GM12878 (cell line): ENCODE measurements around the gene CACNB3. TPM values are rescaled to one million over a fixed set of nuclear protein-coding genes. Genes with fewer than 3 reads are reported as not detected.

Experiments used
- ATAC-seq: fragments of 200-7000 bp; cut with Tn5 transposase; 3 replicates; pipeline ENCODE4 v1.9.1; 2020; ENCODE audit warnings: mild to moderate bottlenecking, moderate library complexity
- BruUV-seq: library from RNA; stranded (reverse); fragments of 400-500 nt; replicated peaks from 2 replicates; lab custom pipeline; 2021; lab: Mats Ljungman, UMichigan
- CTCF ChIA-PET: fragments of 300-600 bp; sonication (Branson Sonifier 250); formaldehyde crosslinking; extraction: SDS; loops from one replicate; lab custom pipeline; 2021; ENCODE audit warnings: inconsistent platforms; lab: Yijun Ruan, JAX
- POLR2A ChIA-PET: fragments of 350-600 bp; formaldehyde crosslinking; extraction: SDS; loops from one replicate; lab custom pipeline; 2021; ENCODE audit warnings: inconsistent platforms; lab: Charles Lee
- RAD21 ChIA-PET: fragments of 300-600 bp; sonication (Branson Sonifier 250); formaldehyde crosslinking; loops from one replicate; lab custom pipeline; 2023; ENCODE audit warnings: antibody characterized with exemption; ENCODE audit not compliant: unreplicated experiment; lab: Charles Lee
- SMC1A ChIA-PET: fragments of 300-600 bp; sonication (Branson Sonifier 250); formaldehyde crosslinking; loops from one replicate; lab custom pipeline; 2023; ENCODE audit not compliant: unreplicated experiment, uncharacterized antibody; lab: Charles Lee
- DNase-seq: peaks from one replicate; pipeline ENCODE4 v3.0.0-alpha.2; 2011; ENCODE audit warnings: low read depth, low spot score
- FAIRE-seq: peaks from 3 replicates; lab custom pipeline; 2011; peaks lifted over from hg19 to GRCh38; lab: Jason Lieb, UNC
- H2AFZ ChIP-seq: 2 replicates; pipeline ENCODE4 v1.6.0; 2011; ENCODE audit warnings: low read depth, low read length, control low read depth; ENCODE audit not compliant: control insufficient read depth
- H3K27ac ChIP-seq: 2 replicates; pipeline ENCODE4 v1.5.1; 2011; ENCODE audit warnings: control low read depth; ENCODE audit not compliant: control insufficient read depth, insufficient read depth
- H3K27me3 ChIP-seq, 2 experiments: replicated peaks in 1 of 2; 2 replicates each; pipeline versions ENCODE4 v1.6.0 to v1.6.1; 2011; ENCODE audit warnings: low read length in 1 of 2; ENCODE audit not compliant: control insufficient read depth in 2 of 2, insufficient read depth in 2 of 2
- H3K36me3 ChIP-seq, 2 experiments: 2 replicates each; pipeline ENCODE4 v1.5.1; 2011; ENCODE audit warnings: low read length in 1 of 2; ENCODE audit not compliant: control insufficient read depth in 2 of 2, insufficient read depth in 2 of 2
- H3K4me1 ChIP-seq: 2 replicates; pipeline ENCODE4 v1.6.1; 2011; ENCODE audit warnings: mild to moderate bottlenecking, low read length, moderate library complexity, mixed read lengths; ENCODE audit not compliant: control insufficient read depth, insufficient read depth
- H3K4me2 ChIP-seq: 2 replicates; pipeline ENCODE4 v1.6.0; 2011; ENCODE audit warnings: control low read depth; ENCODE audit not compliant: control insufficient read depth, insufficient read depth
- H3K4me3 ChIP-seq: fragments of 200-600 bp; sonication (generic); 2 replicates; pipeline ENCODE4 v1.5.1; 2016
- H3K79me2 ChIP-seq: 2 replicates; pipeline ENCODE4 v1.6.0; 2011; ENCODE audit warnings: low read length; ENCODE audit not compliant: control insufficient read depth, insufficient read depth
- H3K9ac ChIP-seq: 2 replicates; pipeline ENCODE4 v1.8.0; 2011; ENCODE audit warnings: low read length, control low read depth, mixed read lengths; ENCODE audit not compliant: control insufficient read depth, insufficient read depth
- H3K9me3 ChIP-seq: replicated peaks from 3 replicates; pipeline ENCODE4 v1.5.1; 2011; ENCODE audit warnings: mild to moderate bottlenecking, low read length; ENCODE audit not compliant: control insufficient read depth, insufficient read depth
- H4K20me1 ChIP-seq: 2 replicates; pipeline ENCODE4 v1.6.0; 2011; ENCODE audit not compliant: control insufficient read depth, insufficient read depth
- EP300 ChIP-seq, 2 experiments: fragments of 150-350 bp in 1 of 2; IDR thresholded peaks; 2 replicates each; pipeline ENCODE4 v1.6.1; 2011 to 2012; ENCODE audit warnings: low read depth in 2 of 2, low read length in 2 of 2, borderline replicate concordance in 1 of 2, improper control_type of control experiment in 1 of 2, inconsistent platforms in 1 of 2; ENCODE audit not compliant: control insufficient read depth in 1 of 2
- IRF4 ChIP-seq: IDR thresholded peaks from 2 replicates; pipeline ENCODE4 v1.6.1; 2011; ENCODE audit warnings: low read depth, low read length
- MTA2 ChIP-seq: fragments of 450-650 bp; IDR thresholded peaks from 2 replicates; pipeline ENCODE4 v1.6.1; 2016; ENCODE audit warnings: low read depth, mild to moderate bottlenecking, moderate library complexity
- MTA3 ChIP-seq: IDR thresholded peaks from 2 replicates; pipeline ENCODE4 v1.6.1; 2012; ENCODE audit warnings: low read length, inconsistent platforms, borderline replicate concordance
- NR2C1 ChIP-seq: fragments of 450-650 bp; IDR thresholded peaks from 2 replicates; pipeline ENCODE4 v1.6.1; 2017; ENCODE audit warnings: antibody characterized with exemption, mild to moderate bottlenecking, moderate library complexity
- PML ChIP-seq: IDR thresholded peaks from 2 replicates; pipeline ENCODE4 v1.6.1; 2012; ENCODE audit warnings: low read length, inconsistent platforms
- RELA ChIP-seq: fragments of 450-650 bp; IDR thresholded peaks from 2 replicates; pipeline ENCODE4 v1.8.0; 2014; ENCODE audit warnings: borderline replicate concordance; ENCODE audit not compliant: partially characterized antibody
- USF1 ChIP-seq: IDR thresholded peaks from 2 replicates; pipeline ENCODE4 v1.6.1; 2011; ENCODE audit warnings: borderline replicate concordance, low read depth, mild to moderate bottlenecking, moderate library complexity, mixed read lengths, low read length; ENCODE audit not compliant: insufficient read depth; ENCODE audit errors: extremely low read length
- WRNIP1 ChIP-seq: IDR thresholded peaks from 2 replicates; pipeline ENCODE4 v1.6.1; 2011; ENCODE audit warnings: low read depth, low read length, improper control_type of control experiment, borderline replicate concordance
- ZBTB11 ChIP-seq: fragments of 450-650 bp; formaldehyde crosslinking; IDR thresholded peaks from 2 replicates; pipeline ENCODE4 v1.5.0; 2022; ENCODE audit warnings: mild to moderate bottlenecking, missing genetic modification characterization
- ZBTB4 ChIP-seq: fragments of 450-650 bp; formaldehyde crosslinking; IDR thresholded peaks from 2 replicates; pipeline ENCODE4 v1.4.0; 2022; ENCODE audit warnings: mild to moderate bottlenecking, moderate library complexity
- ZNF207 ChIP-seq: fragments of 450-650 bp; IDR thresholded peaks from 2 replicates; pipeline ENCODE4 v1.6.1; 2014; ENCODE audit warnings: antibody characterized with exemption, mild to moderate bottlenecking, borderline replicate concordance
- WGBS: methylation state at CpG from one replicate; pipeline ENCODE4 v1.1.6; 2016; ENCODE audit warnings: low lambda C conversion rate; ENCODE audit not compliant: insufficient replicate concordance, insufficient coverage; ENCODE audit errors: missing lambda C conversion rate; 5-methylcytosine and 5-hydroxymethylcytosine counted together
- in situ Hi-C: fragments of 300-500 bp; cut with MboI; formaldehyde crosslinking; loops from 9 replicates; pipeline ENCODE4 v1.14.3; 2018; ENCODE audit warnings: mixed read lengths
- intact Hi-C: fragments of 100-400 bp; cut with micrococcal nuclease; formaldehyde crosslinking; loops from one replicate; pipeline ENCODE4 v1.14.2; 2022; ENCODE audit not compliant: unreplicated experiment
- polyA plus RNA-seq, 11 experiments: library from polyadenylated mRNA; depleted of rRNA in 4 of 11; unstranded in 6 of 11; stranded (reverse) in 5 of 11; fragments of >200 nt; fragmentation: Nextera tagmentation in 4 of 11; fragmentation: Illumina TruSeq in 1 of 11; extraction: Ambion mirVana in 4 of 11; extraction: Trizol in 1 of 11; gene quantifications; 1 replicate in 1 of 11; 2 replicates in 10 of 11; pipeline versions ENCODE4 v1.2.1 to v1.2.3, GENCODE V29; 2011 to 2016; ENCODE audit warnings: inconsistent platforms in 2 of 11, missing spikeins in 2 of 11, low read depth in 1 of 11
- total RNA-seq, 4 experiments: library from RNA; depleted of rRNA in 3 of 4; stranded (reverse); fragments of >200 nt in 3 of 4; fragmentation: Illumina TruSeq in 1 of 4; extraction: Trizol in 1 of 4; gene quantifications; 2 replicates each; pipeline versions ENCODE4 v1.2.1 to v1.2.3, GENCODE V29; 2013 to 2021

Gene CACNB3
- total and polyA plus RNA-seq, 10 of the 15 experiments (the other 5 are each of a cell fraction or from before 2014, with no cell fraction given): 0.78 to 5.0 (median 1.7) TPM

- TF ChIP-seq WRNIP1: 0 out of 2 replicates have a peak, but pooled peaks have one; percentile 30
Observed at GRCh38 chr12:48795550-48796455, 22.5 kb upstream of the CACNB3 start (continued).

- 39% methylated on average over 3 of the region's 3 CpGs for WGBS
- in situ Hi-C loops (loop anchor here (5.0 to 10.0 kb wide), 2 partner anchors 45 to 252 kb away; no protein-coding TSS in a partner anchor), intact Hi-C loops (loop anchor here (1.0 to 10.0 kb wide), 3 partner anchors 44 to 252 kb away; no protein-coding TSS in a partner anchor)
- DNase-seq: no peak
- BruUV-seq: no TSS peak
- Histone ChIP-seq H3K27me3 (no peaks in the 10 kb centered on the region; a peak in 1 of 4 replicates), H3K79me2 (no peaks in the 10 kb centered on the region), H3K9me3 (no peaks in the 10 kb centered on the region), H3K4me1 (no peaks in the 10 kb centered on the region), H3K4me3 (no peak overlapping the region), H3K36me3 (no peaks in the 10 kb centered on the region), H2AFZ (no peak overlapping the region), H4K20me1 (no peaks in the 10 kb centered on the region), H3K9ac (no peak overlapping the region), H3K4me2 (no peak overlapping the region), H3K27ac (no peak overlapping the region)
- ATAC-seq: no peak
- SMC1A ChIA-PET: interaction anchor here (0.8 to 6.6 kb wide), 7 partner anchors 14 to 161 kb away, joined by 3 to 182 read pairs (median 4); no protein-coding TSS in a partner anchor
- CTCF ChIA-PET: interaction anchor here (1.2 to 12.2 kb wide), 8 partner anchors 13 to 255 kb away, joined by 4 to 405 read pairs (median 25); partner anchors contain the start of gene CACNB3
- RAD21 ChIA-PET: interaction anchor here (0.6 to 6.3 kb wide), 7 partner anchors 12 to 254 kb away, joined by 3 to 158 read pairs (median 6); partner anchors contain the start of gene DDX23
- POLR2A ChIA-PET: interaction anchor here (0.5 to 1.6 kb wide), 2 partner anchors 44 to 758 kb away, joined by 3 to 11 read pairs; no protein-coding TSS in a partner anchor
- FAIRE-seq: no peak
- no peak for TF ChIP-seq NR2C1
- TF ChIP-seq ZBTB4 (CRISPR knock-in tag): no peak
- TF ChIP-seq EP300 (IDR thresholded peaks at IDR 0.05; ENCODE audit: borderline replicate concordance in 1 of 2, control insufficient read depth in 1 of 2, low read depth in 2 of 2, low read length in 2 of 2): no peak
- no peak for TF ChIP-seq USF1
- no peak for TF ChIP-seq RELA
- TF ChIP-seq ZNF207: no peak
- no peak for TF ChIP-seq IRF4
- TF ChIP-seq ZBTB11: no peak
- no peak for TF ChIP-seq MTA3
- no peak for TF ChIP-seq PML
- TF ChIP-seq MTA2: no peak
Observed at GRCh38 chr12:48796976-48797375, 21.3 kb upstream of the CACNB3 start.
